ENCODE data around the gene DBNL.

DBNL gene

GRCh38 chr7:44063894-44064651 is 19.6 kb downstream of the DBNL start:
- Mint-ChIP-seq H3K9me3 (ENCODE audit: low read depth) (no peaks in the 10 kb centered on the region), H3K27ac (no peak overlapping the region), H3K36me3 (no peaks in the 10 kb centered on the region), H3K4me1 (ENCODE audit: low read depth) (peaks cover 24% of the 10 kb centered on the region), H3K27me3 (no peaks in the 10 kb centered on the region), H3K4me3 (no peak overlapping the region)

- no peak overlapping the region for H3K4me3 Mint-ChIP-seq
- peaks cover 20% of the 10 kb centered on the region for H3K4me1 Mint-ChIP-seq (ENCODE audit: low read depth)
- no peaks in the 10 kb centered on the region for H3K9me3 Mint-ChIP-seq (ENCODE audit: low read depth)
- H3K27ac Mint-ChIP-seq: no peak overlapping the region
- H3K27me3 Mint-ChIP-seq: no peaks in the 10 kb centered on the region
- H3K36me3 Mint-ChIP-seq: no peaks in the 10 kb centered on the region
Observed at GRCh38 chr7:44064791-44065430, 20.4 kb downstream of the DBNL start.

GRCh38 chr7:44065431-44066110 is 21.1 kb downstream of the DBNL start, which contains the start of gene PGAM2:
Gene PGAM2, minus strand, starts transcription at chr7:44065567. Its CDS starts 38 bp downstream, at chr7:44065529.
- Mint-ChIP-seq H3K27me3 (no peaks in the 10 kb centered on the region), H3K27ac (peak within 1 kb of the TSS; percentile 5), H3K4me3 (peak within 1 kb of the TSS; percentile 7), H3K36me3 (no peaks in the 10 kb centered on the region), H3K9me3 (ENCODE audit: low read depth) (no peaks in the 10 kb centered on the region), H3K4me1 (ENCODE audit: low read depth) (peaks cover 18% of the 10 kb centered on the region)

GRCh38 chr7:44066111-44066460 is 21.6 kb downstream of the DBNL start:
- Mint-ChIP-seq H3K36me3 (no peaks in the 10 kb centered on the region), H3K4me3 (no peak overlapping the region), H3K27ac (no peak overlapping the region), H3K27me3 (no peaks in the 10 kb centered on the region), H3K9me3 (ENCODE audit: low read depth) (no peaks in the 10 kb centered on the region), H3K4me1 (ENCODE audit: low read depth) (peaks cover 18% of the 10 kb centered on the region)

- Mint-ChIP-seq H3K27ac (peak overlapping the region; percentile 46), H3K27me3 (no peaks in the 10 kb centered on the region), H3K4me3 (no peak overlapping the region), H3K4me1 (ENCODE audit: low read depth) (peaks cover 20% of the 10 kb centered on the region), H3K9me3 (ENCODE audit: low read depth) (no peaks in the 10 kb centered on the region), H3K36me3 (no peaks in the 10 kb centered on the region)
Observed at GRCh38 chr7:44066494-44067063, 22.1 kb downstream of the DBNL start.

- Mint-ChIP-seq H3K36me3 (no peaks in the 10 kb centered on the region), H3K27ac (peak overlapping the region; percentile 46), H3K4me3 (no peak overlapping the region), H3K4me1 (ENCODE audit: low read depth) (peaks cover 26% of the 10 kb centered on the region), H3K27me3 (no peaks in the 10 kb centered on the region), H3K9me3 (ENCODE audit: low read depth) (no peaks in the 10 kb centered on the region)
Observed at GRCh38 chr7:44067064-44067951, 22.8 kb downstream of the DBNL start.

- Mint-ChIP-seq H3K27ac (peak overlapping the region; percentile 50), H3K4me1 (ENCODE audit: low read depth) (peaks cover 31% of the 10 kb centered on the region), H3K9me3 (ENCODE audit: low read depth) (no peaks in the 10 kb centered on the region), H3K36me3 (no peaks in the 10 kb centered on the region), H3K4me3 (no peak overlapping the region), H3K27me3 (no peaks in the 10 kb centered on the region)
Observed at GRCh38 chr7:44068054-44068453, 23.6 kb downstream of the DBNL start.

GRCh38 chr7:44071726-44072363 is 27.3 kb downstream of the DBNL start:
- no peaks in the 10 kb centered on the region for H3K36me3 Mint-ChIP-seq

GRCh38 chr7:44072364-44073231 is 28.1 kb downstream of the DBNL start:
- Mint-ChIP-seq H3K4me3 (no peak overlapping the region), H3K36me3 (peaks cover under 1% of the 10 kb centered on the region), H3K4me1 (ENCODE audit: low read depth) (peaks cover 22% of the 10 kb centered on the region), H3K27ac (peak overlapping the region; percentile 34), H3K27me3 (no peaks in the 10 kb centered on the region), H3K9me3 (ENCODE audit: low read depth) (no peaks in the 10 kb centered on the region)

More at GRCh38 chr7:44071726-44072363, 27.3 kb downstream of the DBNL start:
- Mint-ChIP-seq H3K27me3 (no peaks in the 10 kb centered on the region), H3K27ac (no peak overlapping the region), H3K4me3 (no peak overlapping the region), H3K9me3 (ENCODE audit: low read depth) (no peaks in the 10 kb centered on the region), H3K4me1 (ENCODE audit: low read depth) (peaks cover 26% of the 10 kb centered on the region)

GRCh38 chr7:44073664-44074348 is 29.3 kb downstream of the DBNL start:
- peak overlapping the region; percentile 44 for H3K4me3 Mint-ChIP-seq
- peaks cover 28% of the 10 kb centered on the region for H3K4me1 Mint-ChIP-seq (ENCODE audit: low read depth)
- no peaks in the 10 kb centered on the region for H3K27me3 Mint-ChIP-seq
- peak overlapping the region; percentile 79 for H3K27ac Mint-ChIP-seq
- peaks cover 5% of the 10 kb centered on the region for H3K36me3 Mint-ChIP-seq
- H3K9me3 Mint-ChIP-seq (ENCODE audit: low read depth): no peaks in the 10 kb centered on the region

- peaks cover 5% of the 10 kb centered on the region for H3K36me3 Mint-ChIP-seq
- peaks cover 31% of the 10 kb centered on the region for H3K4me1 Mint-ChIP-seq (ENCODE audit: low read depth)
- no peaks in the 10 kb centered on the region for H3K9me3 Mint-ChIP-seq (ENCODE audit: low read depth)
- no peaks in the 10 kb centered on the region for H3K27me3 Mint-ChIP-seq
- H3K4me3 Mint-ChIP-seq: peak overlapping the region; percentile 17
- peak overlapping the region; percentile 79 for H3K27ac Mint-ChIP-seq
Observed at GRCh38 chr7:44074349-44074695, 29.8 kb downstream of the DBNL start.

- Mint-ChIP-seq H3K27me3 (no peaks in the 10 kb centered on the region), H3K4me1 (ENCODE audit: low read depth) (peaks cover 33% of the 10 kb centered on the region), H3K9me3 (ENCODE audit: low read depth) (no peaks in the 10 kb centered on the region), H3K36me3 (peaks cover 5% of the 10 kb centered on the region), H3K27ac (no peak overlapping the region), H3K4me3 (no peak overlapping the region)
Observed at GRCh38 chr7:44075296-44076075, 31.0 kb downstream of the DBNL start.
